Forelimb muscle (tissue), 1 donor: ENCODE data around the gene CCDC144A. TPM values are rescaled to one million over a fixed set of nuclear protein-coding genes. Genes with fewer than 3 reads are reported as not detected.
"Not testable (repeated sequence)": the region's sequence is repeated elsewhere in the genome, so short reads cannot be mapped to it uniquely, and the experiment has no call there.

ENCODE experiments used
- DNase-seq: peaks from one replicate; pipeline ENCODE4 v3.0.0-alpha.2; 2013; ENCODE audit warnings: low read depth
- polyA plus RNA-seq: library from polyadenylated mRNA; unstranded; fragments of 120-200 nt; gene quantifications from one replicate; pipeline ENCODE4 v1.2.1, GENCODE V29; 2013; ENCODE audit not compliant: insufficient read length

CCDC144A gene
- 2.0 TPM for polyA plus RNA-seq

DNA sequence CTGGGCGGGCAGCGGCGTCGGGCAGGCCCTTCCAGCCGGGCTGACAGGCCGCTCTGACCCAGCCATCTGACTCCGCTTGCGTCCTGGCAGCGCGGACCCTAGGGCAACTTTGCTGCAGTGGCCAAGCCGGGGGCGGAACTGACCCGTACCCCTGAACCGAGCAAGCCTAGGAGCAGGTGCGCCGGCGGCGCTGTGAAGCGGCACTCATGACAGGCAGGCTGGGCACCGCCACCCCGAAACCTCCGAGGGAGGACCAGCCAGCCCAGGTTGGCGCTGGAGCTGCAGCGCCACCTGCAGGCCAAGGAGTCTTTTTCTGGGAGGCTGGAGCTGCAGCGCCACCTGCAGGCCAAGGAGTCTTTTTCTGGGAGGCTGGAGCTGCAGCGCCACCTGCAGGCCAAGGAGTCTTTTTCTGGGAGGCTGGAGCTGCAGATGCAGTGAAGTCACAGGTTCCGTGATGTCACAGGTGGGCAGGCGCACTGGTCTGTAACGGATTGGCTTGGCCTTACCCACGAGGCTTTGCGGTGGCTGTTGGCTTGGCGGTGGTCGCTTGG is at the start of gene CCDC144A:
Gene CCDC144A (plus strand): TSS at position 511 of the 551 bp plus-strand sequence. CDS start 160 bp downstream, outside the sequence.
- DNase-seq, result not testable (repeated sequence)

GRCh38 chr17:16649585-16649984 is 40.5 kb upstream of the CCDC144A start:
- no peak for DNase-seq

GRCh38 chr17:16652252-16652651 is 37.8 kb upstream of the CCDC144A start:
- DNase-seq, result no peak

- DNase-seq, result no peak
These were observed 37.1 kb upstream of the CCDC144A start for GRCh38 chr17:16652847-16653366.

- DNase-seq, result peak; percentile 78
These were observed 36.5 kb upstream of the CCDC144A start, which contains the start of gene ZNF624 for GRCh38 chr17:16653367-16654041. ZNF624 (minus strand) TSS chr17:16653850.

GRCh38 chr17:16661217-16661616 is 28.8 kb upstream of the CCDC144A start:
- DNase-seq, result no peak

- DNase-seq, result no peak
These were observed 27.1 kb upstream of the CCDC144A start for GRCh38 chr17:16662936-16663335.

DNA sequence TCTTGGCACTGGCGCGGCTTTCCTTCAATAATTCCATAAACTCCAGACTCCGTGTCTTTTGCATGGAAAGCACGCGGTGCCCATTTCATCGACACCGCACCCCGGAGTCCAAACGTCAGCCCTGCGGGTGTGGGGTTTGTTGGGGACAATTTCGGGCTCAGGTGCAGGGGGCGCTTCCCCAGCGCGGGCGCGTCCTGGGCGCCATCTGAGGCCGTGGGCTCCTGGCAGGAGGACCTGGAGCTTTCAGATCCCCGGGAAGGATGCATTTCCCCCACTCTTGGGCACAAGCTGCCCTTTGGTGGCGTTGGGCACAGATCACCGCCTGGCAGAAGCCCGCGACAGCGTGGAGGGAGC is 23.5 kb upstream of the CCDC144A start:
- DNase-seq, result not testable (repeated sequence)

GRCh38 chr17:16666907-16667636 is 23.0 kb upstream of the CCDC144A start:
- not testable (repeated sequence) for DNase-seq

DNA sequence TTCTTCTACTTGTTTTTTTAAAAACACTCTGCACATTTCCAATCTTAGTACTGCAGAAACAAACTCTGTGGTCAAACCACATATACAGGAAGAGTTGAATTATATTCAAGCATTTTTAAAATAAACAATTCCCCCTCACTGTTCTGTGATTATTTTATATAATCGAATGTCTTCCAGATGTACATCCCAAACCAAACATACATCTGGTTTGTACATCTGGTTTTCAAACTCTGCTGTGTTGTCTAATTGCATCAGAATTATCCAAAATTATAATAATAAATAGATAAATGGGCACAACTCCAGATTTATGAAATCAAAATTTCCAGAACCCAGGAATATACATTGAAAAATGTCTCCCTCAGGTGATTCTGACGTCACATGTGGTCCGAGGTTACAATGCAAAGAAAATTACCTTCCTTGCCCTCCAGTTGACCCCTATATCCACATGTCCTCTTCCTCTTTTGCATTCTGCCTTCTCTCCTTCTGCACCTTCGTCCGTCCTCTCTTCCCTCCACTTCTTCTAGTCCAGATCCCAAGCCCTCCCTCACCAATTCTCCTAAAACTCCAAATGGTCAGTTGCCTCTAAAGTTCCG is 13.3 kb upstream of the CCDC144A start:
- DNase-seq, result peak; percentile 41

GRCh38 chr17:16683290-16684138 is 6.5 kb upstream of the CCDC144A start:
- DNase-seq, result not testable (repeated sequence)

- DNase-seq, result not testable (repeated sequence)
These were observed 4.0 kb upstream of the CCDC144A start for GRCh38 chr17:16686019-16686418.

DNA sequence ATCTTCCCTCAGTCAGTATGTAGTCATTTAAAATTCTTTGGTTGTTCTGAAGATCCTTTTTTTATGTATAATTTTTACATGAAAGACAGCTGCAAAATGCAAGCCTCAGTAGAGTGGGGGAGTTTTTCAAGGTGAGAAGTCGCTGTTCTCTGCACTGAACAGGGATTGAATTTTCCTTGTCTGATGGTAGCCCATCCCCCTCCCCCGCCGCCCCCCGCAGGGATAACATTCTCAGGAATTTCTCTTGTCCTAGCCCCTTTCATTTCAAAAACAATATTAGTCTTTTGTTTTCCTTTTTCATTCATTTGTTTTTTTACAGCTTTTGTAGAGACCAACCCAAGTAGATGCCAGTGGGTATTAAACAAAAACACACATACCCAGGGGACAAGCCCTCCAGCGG is 2.9 kb upstream of the CCDC144A start:
- DNase-seq, result not testable (repeated sequence)

DNA sequence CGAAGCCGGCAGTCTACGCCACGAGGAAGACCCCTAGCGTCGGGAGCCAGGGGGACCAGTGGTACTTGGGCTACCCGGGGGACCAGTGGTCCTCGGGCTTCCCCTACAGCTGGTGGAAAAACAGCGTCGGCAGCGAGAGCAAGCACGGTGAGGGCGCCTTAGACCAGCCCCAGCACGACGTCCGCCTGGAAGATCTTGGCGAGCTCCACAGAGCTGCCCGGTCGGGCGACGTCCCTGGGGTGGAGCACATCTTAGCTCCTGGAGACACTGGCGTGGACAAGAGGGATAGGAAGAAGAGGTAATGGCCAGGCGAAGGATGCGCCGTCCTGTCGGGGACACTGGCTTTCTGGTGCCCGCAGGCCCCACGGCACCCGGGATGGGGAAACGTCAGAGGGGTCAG is 406 bp downstream of the CCDC144A start:
- not testable (repeated sequence) for DNase-seq

DNA sequence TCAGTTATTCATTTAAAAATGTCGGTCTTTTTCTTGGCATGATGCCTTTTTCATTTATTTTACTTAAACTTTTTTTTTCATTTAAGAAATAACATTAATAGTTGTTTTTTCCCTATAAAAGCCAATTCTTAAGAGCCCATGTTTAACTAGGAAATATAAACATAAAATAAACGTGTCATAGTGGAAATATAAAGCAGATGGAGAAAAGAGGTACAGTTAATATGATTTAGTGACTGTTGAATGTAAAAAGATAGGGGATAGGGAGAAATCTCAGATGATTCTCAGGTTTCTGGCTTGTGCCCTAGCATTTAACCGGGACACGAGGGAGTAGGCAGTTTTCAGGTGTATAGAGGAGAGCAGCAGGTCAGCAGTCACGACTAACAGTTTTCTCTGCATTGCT is 7.6 kb downstream of the CCDC144A start:
- not testable (repeated sequence) for DNase-seq

- not testable (repeated sequence) for DNase-seq
These were observed 55.6 kb downstream of the CCDC144A start for GRCh38 chr17:16745492-16746203.

- not testable (repeated sequence) for DNase-seq
These were observed 56.5 kb downstream of the CCDC144A start for GRCh38 chr17:16746571-16746970.

DNA sequence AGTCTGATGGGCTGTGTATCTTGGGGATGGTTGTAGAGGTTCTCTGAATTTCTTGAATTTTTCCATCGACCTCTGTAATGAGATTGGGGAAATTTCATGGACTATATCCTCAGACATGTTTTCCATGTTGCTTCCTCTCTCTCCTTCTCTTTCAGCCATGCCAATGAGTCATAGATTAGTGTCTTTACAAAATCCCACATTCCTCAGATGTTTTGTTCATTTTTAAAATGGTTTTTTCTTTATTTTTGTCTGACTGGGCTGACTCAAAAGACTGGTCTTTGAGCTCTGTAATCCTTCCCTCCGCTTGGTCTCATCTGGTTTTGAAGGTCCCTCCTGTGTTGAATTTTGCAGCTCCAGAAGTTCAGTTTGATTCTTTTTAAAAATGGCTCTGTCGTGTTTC is 60.5 kb downstream of the CCDC144A start:
- not testable (repeated sequence) for DNase-seq

GRCh38 chr17:16751224-16751923 is 61.3 kb downstream of the CCDC144A start:
- DNase-seq, result not testable (repeated sequence)

- DNase-seq, result not testable (repeated sequence)
These were observed 61.9 kb downstream of the CCDC144A start for GRCh38 chr17:16751924-16752287.
